H1 (cell line): ENCODE data around the gene OPHN1.

ENCODE experiments used
- ASH2L ChIP-seq: fragments of 200-600, 300-600 bp; sonication (generic); IDR thresholded peaks from one replicate; pipeline ENCODE4 v1.7.1; 2017; ENCODE audit warnings: low read length
- EGR1 ChIP-seq: IDR thresholded peaks from 2 replicates; pipeline ENCODE4 v1.6.1; 2011; ENCODE audit warnings: low read depth, low read length, borderline replicate concordance
- EZH2 ChIP-seq: fragments of 200-600 bp; sonication (generic); IDR thresholded peaks from 2 replicates; pipeline ENCODE4 v1.7.1; 2012; ENCODE audit warnings: low read depth, mild to moderate bottlenecking, moderate library complexity, low read length, inconsistent platforms; ENCODE audit not compliant: severe bottlenecking
- FOSL1 ChIP-seq: IDR thresholded peaks from 2 replicates; pipeline ENCODE4 v1.6.1; 2011; ENCODE audit warnings: mild to moderate bottlenecking, low read depth, low read length, moderate library complexity; ENCODE audit not compliant: insufficient read depth
- HDAC6 ChIP-seq: IDR thresholded peaks from one replicate; pipeline ENCODE4 v1.7.1; 2012; ENCODE audit warnings: low read depth, mild to moderate bottlenecking, inconsistent platforms, low read length, moderate library complexity
- JUND ChIP-seq: IDR thresholded peaks from 2 replicates; pipeline ENCODE4 v1.6.1; 2011; ENCODE audit warnings: mild to moderate bottlenecking, improper control_type of control experiment, low read length
- KDM5A ChIP-seq: fragments of 200-600 bp; IDR thresholded peaks from 2 replicates; pipeline ENCODE4 v1.7.1; 2012; ENCODE audit warnings: mild to moderate bottlenecking, low read length, inconsistent platforms, mixed read lengths
- NANOG ChIP-seq: IDR thresholded peaks from 2 replicates; pipeline ENCODE4 v1.6.1; 2011; ENCODE audit warnings: low read length, low read depth, mild to moderate bottlenecking, inconsistent platforms; ENCODE audit not compliant: insufficient read depth, poor library complexity, severe bottlenecking
- POLR2A ChIP-seq, 2 experiments: IDR thresholded peaks; 1 replicate in 1 of 2; 2 replicates in 1 of 2; pipeline ENCODE4 v1.6.1; 2011; ENCODE audit warnings: low read depth in 2 of 2, low read length in 2 of 2, mild to moderate bottlenecking in 2 of 2; ENCODE audit errors: control extremely low read depth in 1 of 2
- SRF ChIP-seq: IDR thresholded peaks from 2 replicates; pipeline ENCODE4 v1.6.1; 2011; ENCODE audit warnings: mild to moderate bottlenecking, low read depth, low read length, moderate library complexity
- TAF1 ChIP-seq: IDR thresholded peaks from 2 replicates; pipeline ENCODE4 v1.6.1; 2011; ENCODE audit warnings: mild to moderate bottlenecking, low read depth, low read length
- TF ChIP-seq, protein P1 (sequence below), 3 experiments: IDR thresholded peaks; 1 replicate in 2 of 3; 2 replicates in 1 of 3; pipeline versions ENCODE4 v1.5.1 to v1.6.1; 2011; ENCODE audit warnings: low read length in 3 of 3, mild to moderate bottlenecking in 3 of 3, inconsistent platforms in 2 of 3, low read depth in 1 of 3, moderate library complexity in 1 of 3; ENCODE audit not compliant: insufficient read depth in 1 of 3; ENCODE audit errors: control extremely low read depth in 1 of 3

GRCh38 chrX:68121371-68121770 lies 311.9 kb downstream of the OPHN1 start:
- TF ChIP-seq HDAC6 (no peak), EGR1 (no peak), JUND (no peak), EZH2 (no peak), POLR2A (IDR thresholded peaks at IDR 0.05; ENCODE audit: control extremely low read depth in 1 of 2, low read depth in 2 of 2, low read length in 2 of 2) (no peak), TAF1 (no peak), ASH2L (no peak), SRF (no peak), NANOG (no peak), KDM5A (no peak), FOSL1 (no peak)
- TF ChIP-seq, protein P1, sequence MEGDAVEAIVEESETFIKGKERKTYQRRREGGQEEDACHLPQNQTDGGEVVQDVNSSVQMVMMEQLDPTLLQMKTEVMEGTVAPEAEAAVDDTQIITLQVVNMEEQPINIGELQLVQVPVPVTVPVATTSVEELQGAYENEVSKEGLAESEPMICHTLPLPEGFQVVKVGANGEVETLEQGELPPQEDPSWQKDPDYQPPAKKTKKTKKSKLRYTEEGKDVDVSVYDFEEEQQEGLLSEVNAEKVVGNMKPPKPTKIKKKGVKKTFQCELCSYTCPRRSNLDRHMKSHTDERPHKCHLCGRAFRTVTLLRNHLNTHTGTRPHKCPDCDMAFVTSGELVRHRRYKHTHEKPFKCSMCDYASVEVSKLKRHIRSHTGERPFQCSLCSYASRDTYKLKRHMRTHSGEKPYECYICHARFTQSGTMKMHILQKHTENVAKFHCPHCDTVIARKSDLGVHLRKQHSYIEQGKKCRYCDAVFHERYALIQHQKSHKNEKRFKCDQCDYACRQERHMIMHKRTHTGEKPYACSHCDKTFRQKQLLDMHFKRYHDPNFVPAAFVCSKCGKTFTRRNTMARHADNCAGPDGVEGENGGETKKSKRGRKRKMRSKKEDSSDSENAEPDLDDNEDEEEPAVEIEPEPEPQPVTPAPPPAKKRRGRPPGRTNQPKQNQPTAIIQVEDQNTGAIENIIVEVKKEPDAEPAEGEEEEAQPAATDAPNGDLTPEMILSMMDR (IDR thresholded peaks at IDR 0.05; ENCODE audit: control extremely low read depth in 1 of 3, insufficient read depth in 1 of 3, low read depth in 1 of 3, low read length in 3 of 3) = no peak
